ENCODE data around the gene PLEKHH1. TPM values are rescaled to one million over a fixed set of nuclear protein-coding genes. Genes with fewer than 3 reads are reported as not detected.

PLEKHH1 gene
- total RNA-seq, 2 experiments from 2014 or later, result 0.53 to 0.63 TPM

Other genes with a start within 250 kb of the PLEKHH1 start
- gene ATP6V1D, start 173.5 kb upstream of the PLEKHH1 start, total RNA-seq, result 10 to 100 TPM; 46.7 to 48.2 TPM
- 100 to 1,000 TPM; 120 to 129 TPM for gene EIF2S1, start 173.0 kb upstream of the PLEKHH1 start, total RNA-seq
- gene PLEK2, start 121.1 kb upstream of the PLEKHH1 start, total RNA-seq, result under 1 TPM in 1 of 2 experiments, not detected in 1; 0.43 TPM
- gene TMEM229B, start 44.6 kb upstream of the PLEKHH1 start, total RNA-seq, result 10 to 100 TPM; 10.4 to 13.3 TPM
- 10 to 100 TPM; 15.7 to 16.4 TPM for gene PIGH, start 67.0 kb downstream of the PLEKHH1 start, total RNA-seq
- 1 to 10 TPM; 6.8 to 7.7 TPM for gene ARG2, start 86.6 kb downstream of the PLEKHH1 start, total RNA-seq
- gene VTI1B, start 141.3 kb downstream of the PLEKHH1 start, total RNA-seq, result 10 to 100 TPM; 73.3 to 77.3 TPM
- gene RDH11, start 162.5 kb downstream of the PLEKHH1 start, total RNA-seq, result 10 to 100 TPM; 56.6 to 60.4 TPM
- not detected for gene RDH12, start 168.6 kb downstream of the PLEKHH1 start, total RNA-seq